ENCODE data around the gene ZNF697. TPM values are rescaled to one million over a fixed set of nuclear protein-coding genes. Genes with fewer than 3 reads are reported as not detected.
"Not testable (repeated sequence)": the region's sequence is repeated elsewhere in the genome, so short reads cannot be mapped to it uniquely, and the experiment has no call there.

ZNF697 gene
- total RNA-seq, 1 donor from 2014 or later, result 11.0 TPM

DNA sequence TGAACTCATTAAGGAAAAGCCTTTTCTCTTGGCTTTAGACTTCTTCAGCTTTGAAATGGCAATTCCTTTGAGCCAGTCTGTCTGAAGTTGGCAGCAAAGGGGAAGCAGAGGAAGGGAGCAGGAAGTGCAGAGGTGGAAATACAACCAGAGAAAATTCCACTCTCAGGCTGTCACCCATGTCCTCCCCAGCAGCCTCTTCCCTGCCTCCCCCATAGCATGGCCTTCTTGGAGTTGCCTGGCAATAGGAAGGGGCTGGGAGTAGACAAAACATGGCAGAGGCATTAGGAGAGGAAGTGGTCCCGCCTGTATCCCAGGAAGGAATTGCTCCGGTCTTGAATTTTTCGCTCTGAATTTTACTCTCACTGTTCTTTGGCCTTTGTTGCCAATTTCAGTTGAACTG is 44.8 kb downstream of the ZNF697 start:
- not testable (repeated sequence) for DNase-seq (ENCODE audit: low spot score)

GRCh38 chr1:119602789-119603188 is 45.3 kb downstream of the ZNF697 start:
- DNase-seq (ENCODE audit: low spot score), result not testable (repeated sequence)

DNA sequence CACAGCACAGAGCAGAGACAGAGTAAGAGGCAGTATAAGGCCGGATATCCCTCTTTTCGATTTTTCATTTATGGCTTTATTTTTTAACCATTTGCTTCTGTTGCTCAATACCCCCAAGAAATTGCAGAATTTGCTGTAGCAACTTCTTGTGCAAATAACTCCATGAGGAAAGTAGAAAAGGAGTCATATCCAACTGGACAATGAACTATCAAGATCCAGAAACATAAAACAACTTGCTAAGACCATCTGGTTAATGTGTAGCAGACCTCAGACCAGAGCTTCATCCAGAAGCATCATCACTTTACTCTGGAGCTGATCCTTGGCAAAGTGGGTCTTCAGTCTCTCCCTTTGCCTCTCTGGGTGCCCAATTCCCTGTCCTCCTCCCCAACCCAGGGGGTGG is 45.9 kb downstream of the ZNF697 start:
- DNase-seq (ENCODE audit: low spot score), result no peak

GRCh38 chr1:119600976-119601375 is 47.1 kb downstream of the ZNF697 start:
- no peak for DNase-seq (ENCODE audit: low spot score)

DNA sequence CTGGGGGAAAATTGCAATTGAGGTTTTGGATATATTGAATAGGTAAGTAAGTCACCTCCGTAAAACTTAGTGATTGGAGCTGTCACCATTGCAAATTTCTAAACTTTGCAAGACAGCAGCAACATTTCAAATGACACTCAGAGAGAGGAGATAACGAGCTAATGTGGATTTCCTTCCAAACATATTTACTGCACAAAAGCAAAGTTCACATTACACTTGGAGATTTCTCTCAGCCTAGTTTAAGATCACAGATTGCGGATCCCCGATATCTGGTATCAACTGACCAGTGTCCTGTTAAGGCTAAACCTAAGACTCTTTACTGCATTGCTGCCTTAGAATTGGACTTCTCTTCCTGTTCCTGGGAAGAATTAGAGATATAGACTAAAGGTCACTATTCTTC is 47.5 kb downstream of the ZNF697 start:
- DNase-seq (ENCODE audit: low spot score), result no peak

DNA sequence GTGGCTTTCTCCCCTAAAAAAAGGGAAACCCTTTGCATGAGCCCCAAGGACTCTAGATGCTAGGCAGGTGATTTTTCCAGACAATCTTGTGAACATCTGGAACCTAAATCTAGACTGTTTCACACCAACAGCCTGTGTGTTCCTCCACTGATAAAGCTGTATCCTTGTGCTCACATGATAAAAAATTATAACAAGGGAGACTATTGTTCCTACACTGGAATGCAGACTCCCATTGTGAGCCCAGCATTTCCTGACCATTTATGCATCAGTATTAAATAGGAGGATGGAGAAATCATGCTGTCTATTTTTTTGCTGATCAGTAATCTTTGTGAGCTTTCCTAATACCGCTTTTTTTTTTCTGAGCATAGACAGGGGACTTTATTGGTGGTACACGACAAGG is 52.5 kb downstream of the ZNF697 start:
- DNase-seq (ENCODE audit: low spot score), result no peak

DNA sequence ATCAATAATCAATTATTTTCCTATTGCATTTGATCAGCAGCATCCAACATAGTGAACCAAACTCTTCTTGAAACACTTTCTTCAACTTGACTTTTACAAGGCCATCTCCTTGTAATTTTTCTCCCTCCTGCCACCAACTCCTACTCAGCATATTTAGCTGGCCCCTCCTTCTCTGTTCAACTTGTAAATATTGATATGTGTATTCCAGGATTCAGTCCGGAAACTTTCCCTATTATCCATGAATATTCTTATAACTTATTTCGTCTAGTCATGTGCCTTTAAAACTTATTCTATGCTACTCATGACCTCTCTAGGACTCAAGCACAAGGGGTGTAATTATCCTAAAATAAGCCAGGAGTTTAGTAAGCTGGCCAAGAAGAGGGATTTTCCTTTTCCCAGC is 52.9 kb downstream of the ZNF697 start:
- DNase-seq (ENCODE audit: low spot score), result no peak

DNA sequence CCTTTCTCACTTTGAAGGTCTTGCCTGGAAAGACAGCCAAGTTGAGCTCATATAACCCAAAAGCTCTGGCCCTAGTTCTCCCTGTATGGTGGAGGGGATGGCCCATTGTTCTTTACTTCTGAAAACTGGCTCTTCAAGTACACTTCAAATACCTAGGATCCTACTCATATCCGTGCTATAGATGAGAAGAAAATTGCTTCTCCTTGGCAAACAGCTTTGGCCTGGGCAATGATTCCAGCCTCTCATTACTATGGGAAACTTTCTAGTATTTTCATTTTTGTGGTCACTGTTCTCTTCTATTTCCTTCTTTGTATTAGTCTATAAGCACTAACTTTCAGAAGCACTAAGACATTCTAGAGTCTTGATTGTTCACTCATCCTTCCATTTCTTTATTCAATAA is 53.7 kb downstream of the ZNF697 start:
- no peak for DNase-seq (ENCODE audit: low spot score)

- DNase-seq (ENCODE audit: low spot score), result no peak
These were observed 54.3 kb downstream of the ZNF697 start for GRCh38 chr1:119593805-119594204.

DNA sequence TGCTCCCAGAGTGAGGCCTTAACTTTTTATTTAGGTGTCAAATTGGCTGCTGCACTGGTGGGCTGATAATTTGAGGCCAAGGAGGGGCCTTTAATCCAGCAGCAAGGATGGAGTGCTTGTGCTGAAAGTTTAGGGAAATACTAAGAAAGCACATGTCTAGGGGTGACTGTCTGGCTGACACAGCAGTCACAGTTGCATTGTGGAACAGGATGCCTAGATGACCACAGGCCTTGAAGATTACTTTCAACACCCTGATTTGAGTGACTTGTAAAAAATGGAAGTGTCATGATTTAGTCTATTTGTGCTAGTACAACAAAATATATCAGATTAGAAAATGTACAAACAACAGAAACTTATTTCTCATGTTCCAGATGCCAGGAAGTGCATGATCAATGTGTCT is 57.7 kb downstream of the ZNF697 start:
- no peak for DNase-seq (ENCODE audit: low spot score)

DNA sequence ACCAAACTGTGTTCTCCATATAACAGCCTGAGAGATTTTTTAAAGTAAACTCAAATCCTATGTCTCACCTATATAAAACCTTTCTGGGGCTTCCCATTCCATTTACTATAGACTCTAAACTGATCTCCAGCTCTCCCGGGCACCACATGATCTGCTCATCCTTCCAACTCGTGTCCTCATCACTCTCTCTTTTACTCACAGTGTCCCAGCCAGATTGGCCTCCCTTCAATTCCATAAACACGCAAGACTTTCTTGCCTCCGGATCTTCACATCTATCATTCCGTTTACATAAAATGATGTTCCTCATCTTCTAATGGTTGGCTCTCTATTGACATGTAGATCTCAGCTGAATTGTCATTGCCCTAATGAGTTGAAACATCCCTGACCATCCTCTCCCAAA is 59.4 kb downstream of the ZNF697 start:
- DNase-seq (ENCODE audit: low spot score), result no peak

GRCh38 chr1:119587341-119587740 is 60.7 kb downstream of the ZNF697 start:
- no peak for DNase-seq (ENCODE audit: low spot score)

DNA sequence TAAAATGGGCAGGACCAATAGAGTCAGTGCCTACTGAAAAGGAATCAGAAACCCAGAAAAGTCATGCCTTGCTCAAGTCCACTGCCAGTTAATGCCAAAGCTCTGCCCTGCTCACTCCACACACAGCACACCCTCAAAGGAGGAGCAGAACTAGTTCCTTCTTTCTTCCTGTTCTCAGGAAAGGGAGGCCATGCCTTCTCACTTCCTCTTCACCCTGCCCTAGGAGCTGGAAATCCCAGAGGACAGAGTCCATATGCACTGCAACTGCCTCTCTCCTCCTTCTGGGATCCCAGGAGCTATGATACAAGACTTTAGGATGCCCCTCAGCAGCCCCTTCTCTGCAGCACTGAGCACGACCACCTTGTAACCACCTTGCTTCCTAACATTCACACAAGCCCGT is 62.3 kb downstream of the ZNF697 start:
- DNase-seq (ENCODE audit: low spot score), result not testable (repeated sequence)

DNA sequence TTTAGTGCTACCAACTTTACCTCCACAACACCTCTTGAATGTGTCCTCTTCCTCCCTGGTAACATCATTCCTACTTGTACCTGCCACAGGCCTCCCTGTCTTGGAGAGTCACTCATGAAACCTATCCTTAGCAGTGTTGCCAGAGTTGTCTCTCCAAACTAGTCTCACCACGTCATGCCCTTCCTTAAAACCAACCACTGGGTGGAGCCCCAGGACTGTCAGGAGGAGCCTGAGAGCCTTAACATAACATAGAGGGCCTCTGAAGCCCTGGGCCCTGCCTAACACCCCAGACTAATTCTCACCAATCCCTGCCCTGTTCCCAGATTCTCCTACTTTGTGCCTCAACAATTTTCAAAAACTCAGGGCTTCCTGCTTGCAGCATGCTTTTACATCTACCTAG is 65.3 kb downstream of the ZNF697 start:
- DNase-seq (ENCODE audit: low spot score), result no peak

- not testable (repeated sequence) for DNase-seq (ENCODE audit: low spot score)
These were observed 67.0 kb downstream of the ZNF697 start for GRCh38 chr1:119581076-119581475.

DNA sequence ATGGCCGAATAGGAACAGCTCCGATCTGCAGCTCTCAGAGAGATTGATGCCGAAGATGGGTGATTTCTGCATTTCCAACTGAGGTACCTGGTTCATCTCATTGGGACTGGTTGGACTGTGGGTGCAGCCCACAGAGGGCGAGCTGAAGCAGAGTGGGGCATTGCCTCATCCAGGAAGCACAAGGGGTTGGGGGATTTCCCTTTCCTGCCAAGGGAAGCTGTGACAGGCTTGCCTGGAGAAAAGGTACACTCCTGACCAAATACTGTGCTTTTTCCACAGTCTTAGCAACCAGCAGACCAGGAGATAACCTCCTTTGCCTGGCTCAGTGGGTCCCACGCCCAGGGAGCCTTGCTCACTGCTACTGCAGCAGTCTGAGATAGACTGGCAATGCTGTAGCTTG is 74.2 kb downstream of the ZNF697 start:
- no peak for DNase-seq (ENCODE audit: low spot score)

DNA sequence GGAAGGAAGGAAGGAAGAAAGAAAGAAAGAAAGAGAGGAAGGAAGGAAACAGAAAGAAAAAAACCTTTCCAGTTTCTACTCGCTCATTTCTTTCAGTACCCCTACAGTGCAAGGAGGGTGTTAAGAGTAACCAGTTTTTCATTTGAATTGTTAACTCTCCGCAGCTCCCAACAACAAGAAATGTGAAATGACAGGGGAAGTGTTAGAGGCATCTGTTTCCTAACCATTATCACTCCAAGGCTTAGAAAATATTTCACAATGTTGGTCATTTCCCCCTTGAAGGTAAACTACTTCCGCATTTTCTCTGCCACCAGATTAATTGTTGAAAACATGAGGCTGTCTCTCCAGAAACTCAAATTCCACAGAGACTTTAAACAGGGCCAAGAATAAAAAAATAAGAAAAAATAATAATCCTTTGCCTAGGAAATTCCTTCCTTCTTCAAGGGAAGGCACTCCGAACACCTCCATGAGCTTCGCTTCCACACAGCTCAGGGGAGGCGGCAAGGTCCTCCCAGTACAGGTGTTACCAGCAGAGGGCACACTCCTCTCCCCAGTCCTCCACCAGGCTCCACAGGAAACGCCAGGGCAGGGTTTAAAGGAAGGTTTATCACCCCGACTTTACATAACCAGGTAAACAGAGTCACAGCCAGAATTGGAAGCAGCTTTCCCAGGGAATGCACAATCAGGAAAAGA is 78.0 kb downstream of the ZNF697 start:
- DNase-seq (ENCODE audit: low spot score), result not testable (repeated sequence)

Other genes starting within 250 kb of the ZNF697 start
- gene HSD3B2, start 233.1 kb downstream of the ZNF697 start, total RNA-seq, result not detected
- not detected for gene HSD3B1, start 141.1 kb downstream of the ZNF697 start, total RNA-seq
- 30.1 TPM for gene PHGDH, start 63.7 kb upstream of the ZNF697 start, total RNA-seq
- gene HMGCS2, start 120.6 kb upstream of the ZNF697 start, total RNA-seq, result 0.71 TPM
- gene REG4, start 163.2 kb upstream of the ZNF697 start, total RNA-seq, result 0.26 TPM
- not detected for gene ADAM30, start 248.2 kb upstream of the ZNF697 start, total RNA-seq

All from mesenteric fat pad (tissue), 1 donor.